Measurements from ENCODE around the gene NKIRAS2.

NKIRAS2 gene

GRCh38 chr17:42055027-42055426 lies 35.1 kb downstream of the NKIRAS2 start:
- no peak for DNase-seq (ENCODE audit: low read depth)

- DNase-seq (ENCODE audit: low read depth): no peak
Measured at GRCh38 chr17:42055496-42055895, 35.6 kb downstream of the NKIRAS2 start.

GRCh38 chr17:42056635-42057034 lies 36.7 kb downstream of the NKIRAS2 start:
- no peak for DNase-seq (ENCODE audit: low read depth)

- DNase-seq (ENCODE audit: low read depth): no peak
Measured at GRCh38 chr17:42058063-42058462, 38.2 kb downstream of the NKIRAS2 start.

- no peak for DNase-seq (ENCODE audit: low read depth)
Measured at GRCh38 chr17:42059815-42060214, 39.9 kb downstream of the NKIRAS2 start.

GRCh38 chr17:42060231-42060630 lies 40.3 kb downstream of the NKIRAS2 start:
- DNase-seq (ENCODE audit: low read depth): no peak

GRCh38 chr17:42061646-42062487 lies 42.0 kb downstream of the NKIRAS2 start:
- DNase-seq (ENCODE audit: low read depth): no peak

- no peak for DNase-seq (ENCODE audit: low read depth)
Measured at GRCh38 chr17:42062681-42063080, 42.8 kb downstream of the NKIRAS2 start.

- no peak for DNase-seq (ENCODE audit: low read depth)
Measured at GRCh38 chr17:42065201-42065600, 45.3 kb downstream of the NKIRAS2 start.

GRCh38 chr17:42067371-42068091 lies 47.6 kb downstream of the NKIRAS2 start:
- DNase-seq (ENCODE audit: low read depth): peak; percentile 52

- no peak for DNase-seq (ENCODE audit: low read depth)
Measured at GRCh38 chr17:42068979-42069378, 49.1 kb downstream of the NKIRAS2 start.

- no peak for DNase-seq (ENCODE audit: low read depth)
Measured at GRCh38 chr17:42071810-42072209, 51.9 kb downstream of the NKIRAS2 start.

GRCh38 chr17:42072323-42073187 lies 52.7 kb downstream of the NKIRAS2 start:
- DNase-seq (ENCODE audit: low read depth): no peak
